IPS-18c (cell line): ENCODE measurements around the gene NUS1.
"Not testable (repeated sequence)": the region's sequence is repeated elsewhere in the genome, so short reads cannot be mapped to it uniquely, and the experiment has no call there.

Experiments
- H3K4me3 ChIP-seq: 2 replicates; pipeline ENCODE4 v1.7.0; 2013; ENCODE audit warnings: low read depth, mild to moderate bottlenecking, low read length, moderate library complexity; ENCODE audit not compliant: insufficient read depth
- H3K9me3 ChIP-seq: one replicate; pipeline ENCODE4 v1.6.1; 2013; ENCODE audit warnings: mild to moderate bottlenecking, low read length, moderate library complexity; ENCODE audit not compliant: control insufficient read depth, insufficient read depth

The NUS1 gene

DNA sequence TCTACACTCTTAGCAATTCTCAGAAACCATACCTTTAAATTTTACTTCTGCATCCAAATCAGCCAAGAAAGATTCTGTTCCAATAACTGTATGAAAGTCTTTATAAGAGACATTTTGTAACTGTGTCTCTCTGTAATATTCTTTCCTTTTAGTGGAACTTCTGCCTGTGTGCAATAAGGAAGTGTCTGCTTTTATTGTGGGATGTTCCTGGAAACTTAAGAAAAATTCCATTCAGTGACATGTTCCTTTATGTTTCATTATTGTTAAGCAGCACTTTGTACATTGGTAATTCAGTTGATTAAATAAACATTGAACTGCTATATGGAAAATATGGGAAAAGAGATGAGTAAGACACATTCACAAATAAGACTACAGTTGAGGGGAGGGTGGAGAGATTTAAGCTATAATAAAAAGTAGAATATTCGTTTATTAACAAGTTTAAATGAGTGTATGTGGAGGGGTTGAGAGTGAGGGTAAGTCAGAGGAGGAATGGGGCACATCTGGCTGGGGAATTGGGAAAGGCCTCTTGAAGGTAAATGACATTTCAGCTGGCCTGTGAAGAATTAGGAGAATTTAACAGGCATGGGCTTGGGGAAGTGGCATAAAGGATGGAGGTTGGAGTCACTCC, 11.9 kb downstream of the NUS1 start:
- no peak overlapping the region for H3K4me3 ChIP-seq
- H3K9me3 ChIP-seq = no peaks in the 10 kb centered on the region

DNA sequence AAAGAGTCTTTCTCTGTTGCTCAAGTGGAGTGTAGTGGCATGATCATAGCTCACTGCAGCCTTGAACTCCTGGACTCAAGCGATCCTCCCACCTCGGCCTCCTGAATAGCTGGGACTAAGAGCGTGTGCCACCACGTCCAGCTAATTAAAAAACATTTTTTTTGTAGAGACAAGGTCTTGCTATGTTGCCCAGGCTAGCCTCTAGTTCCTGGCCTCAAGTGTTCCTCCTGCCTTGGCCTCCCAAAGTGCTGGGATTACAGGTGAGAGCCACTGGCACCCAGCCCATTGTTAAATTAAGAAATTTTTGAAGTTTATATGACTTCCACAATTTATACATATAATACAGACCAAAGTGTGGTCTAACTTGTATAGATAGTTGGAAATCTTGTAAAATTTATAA, 14.3 kb downstream of the NUS1 start:
- H3K9me3 ChIP-seq, H3K4me3 ChIP-seq: not testable (repeated sequence)

DNA sequence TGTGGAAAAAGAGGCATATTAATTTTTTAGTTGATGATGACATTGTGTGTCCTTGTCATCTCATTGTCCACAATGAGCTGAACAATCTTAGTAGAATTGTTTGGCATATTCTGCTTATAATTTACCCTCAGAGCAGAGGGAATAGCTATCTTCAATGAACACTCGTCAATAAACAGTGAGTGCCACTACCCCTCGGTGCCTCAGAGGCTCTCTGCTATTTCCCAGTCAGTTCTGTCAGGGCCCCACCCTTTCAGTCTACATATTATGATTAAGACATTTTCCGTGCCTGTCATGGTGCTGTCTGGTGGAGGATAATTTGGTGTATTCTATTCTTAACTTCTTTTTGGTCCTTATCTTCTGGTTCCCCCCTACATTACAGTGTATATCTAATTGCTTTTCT, 31.2 kb downstream of the NUS1 start:
- H3K4me3 ChIP-seq = no peak overlapping the region
- no peaks in the 10 kb centered on the region for H3K9me3 ChIP-seq

DNA sequence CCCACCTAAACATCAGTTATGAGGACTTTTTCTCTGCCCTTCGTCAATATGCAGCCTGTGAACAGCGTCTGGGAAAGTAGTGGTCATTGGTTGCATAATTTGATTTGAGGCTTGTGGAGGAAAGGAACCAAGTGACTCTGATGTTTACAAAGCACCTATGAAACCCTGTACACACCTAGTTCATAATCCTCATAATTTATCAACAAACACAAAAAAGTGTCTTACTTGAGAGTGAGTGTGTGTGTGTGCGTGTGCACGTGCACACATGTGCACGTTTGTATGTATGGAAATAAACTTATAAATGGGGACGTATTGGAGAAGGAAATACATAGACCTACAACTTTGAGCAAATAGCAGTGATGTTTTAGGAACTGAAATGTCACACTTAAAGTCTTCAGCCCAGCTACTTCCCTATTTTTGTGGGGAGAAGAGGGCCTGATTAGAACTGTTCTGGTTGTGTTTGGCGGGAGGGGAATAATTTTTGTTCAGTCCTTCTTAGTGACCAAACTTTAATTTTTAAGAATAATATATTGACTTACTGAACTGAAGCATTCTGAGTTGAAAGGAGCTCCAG, 31.8 kb downstream of the NUS1 start:
- not testable (repeated sequence) for H3K4me3 ChIP-seq, H3K9me3 ChIP-seq

DNA sequence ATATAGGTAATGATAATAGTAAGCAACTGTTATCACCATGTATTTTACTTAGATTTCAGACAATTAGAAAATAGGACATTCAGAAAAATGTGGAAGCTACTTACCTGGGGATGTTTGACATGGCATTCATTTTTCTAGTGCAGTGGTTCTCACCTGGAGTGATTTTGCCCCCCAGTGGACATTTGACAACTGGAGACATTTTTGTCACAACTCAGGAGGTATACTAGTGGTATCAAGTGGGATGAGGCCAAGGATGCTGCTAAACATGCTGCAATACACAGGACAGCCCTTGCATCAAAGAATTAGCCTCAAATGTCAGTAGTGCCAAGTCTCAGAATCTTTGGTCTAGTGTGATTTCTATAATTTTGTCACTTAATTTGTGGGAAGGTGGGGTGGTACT, 36.1 kb downstream of the NUS1 start:
- Histone ChIP-seq H3K4me3 (no peak overlapping the region), H3K9me3 (no peaks in the 10 kb centered on the region)

GRCh38 chr6:117718895-117719294, 43.6 kb downstream of the NUS1 start:
- no peak overlapping the region for H3K4me3 ChIP-seq
- H3K9me3 ChIP-seq = no peaks in the 10 kb centered on the region

GRCh38 chr6:117721520-117721919, 46.3 kb downstream of the NUS1 start:
- not testable (repeated sequence) for H3K9me3 ChIP-seq, H3K4me3 ChIP-seq

GRCh38 chr6:117728626-117729025, 53.4 kb downstream of the NUS1 start:
- Histone ChIP-seq H3K9me3 (no peaks in the 10 kb centered on the region), H3K4me3 (no peak overlapping the region)

- H3K9me3 ChIP-seq = no peaks in the 10 kb centered on the region
- no peak overlapping the region for H3K4me3 ChIP-seq
Observed at GRCh38 chr6:117729613-117730012, 54.3 kb downstream of the NUS1 start.

- Histone ChIP-seq H3K4me3 (no peak overlapping the region), H3K9me3 (no peaks in the 10 kb centered on the region)
Observed at GRCh38 chr6:117733341-117733740, 58.1 kb downstream of the NUS1 start.

GRCh38 chr6:117739869-117740268, 64.6 kb downstream of the NUS1 start:
- H3K9me3 ChIP-seq = no peaks in the 10 kb centered on the region
- H3K4me3 ChIP-seq = no peak overlapping the region

DNA sequence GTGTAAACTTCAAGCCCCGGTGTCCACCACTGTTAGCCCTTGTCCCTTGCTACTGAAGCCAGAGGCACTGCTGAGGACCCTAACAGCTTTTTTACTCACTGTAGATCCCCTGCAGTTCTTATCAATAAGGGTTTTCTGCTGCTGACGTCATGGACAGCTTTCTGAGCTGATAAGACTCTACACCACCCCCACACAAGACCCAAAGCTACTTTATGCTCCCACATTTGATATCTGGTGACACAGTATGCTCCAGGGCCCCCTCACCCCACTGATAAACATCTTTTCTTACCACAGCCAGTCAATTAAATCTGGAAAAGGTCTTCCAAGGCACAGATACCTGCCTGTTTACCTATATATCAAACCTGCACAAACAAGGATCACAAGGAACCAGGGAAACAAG, 65.3 kb downstream of the NUS1 start:
- no peaks in the 10 kb centered on the region for H3K9me3 ChIP-seq
- H3K4me3 ChIP-seq = no peak overlapping the region

DNA sequence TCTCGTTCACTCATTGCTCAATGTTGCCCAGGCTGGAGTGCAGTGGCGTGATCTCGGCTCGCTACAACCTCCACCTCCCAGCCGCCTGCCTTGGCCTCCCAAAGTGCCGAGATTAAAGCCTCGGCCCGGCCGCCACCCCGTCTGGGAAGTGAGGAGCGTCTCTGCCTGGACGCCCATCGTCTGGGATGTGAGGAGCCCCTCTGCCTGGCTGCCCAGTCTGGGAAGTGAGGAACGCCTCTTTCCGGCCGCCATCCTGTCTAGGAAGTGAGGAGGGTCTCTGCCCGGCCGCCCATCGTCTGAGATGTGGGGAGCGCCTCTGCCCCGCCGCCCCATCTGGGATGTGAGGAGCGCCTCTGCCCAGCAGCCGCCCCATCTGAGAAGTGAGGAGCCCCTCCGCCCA, 75.4 kb downstream of the NUS1 start:
- not testable (repeated sequence) for H3K9me3 ChIP-seq, H3K4me3 ChIP-seq
